ENCODE measurements around the gene NUDT10.
"Not testable (repeated sequence)": the region's sequence is repeated elsewhere in the genome, so short reads cannot be mapped to it uniquely, and the experiment has no call there.

Gene NUDT10

GRCh38 chrX:51332188-51332942 is at the start of gene NUDT10:
TSS of gene NUDT10 (plus strand) at chrX:51332822. CDS start at chrX:51332966, 144 bp downstream.
- H3K27me3 ChIP-seq (ENCODE audit: insufficient read depth, low read depth) = no peaks in the 10 kb centered on the region
- TF ChIP-seq, protein P1, sequence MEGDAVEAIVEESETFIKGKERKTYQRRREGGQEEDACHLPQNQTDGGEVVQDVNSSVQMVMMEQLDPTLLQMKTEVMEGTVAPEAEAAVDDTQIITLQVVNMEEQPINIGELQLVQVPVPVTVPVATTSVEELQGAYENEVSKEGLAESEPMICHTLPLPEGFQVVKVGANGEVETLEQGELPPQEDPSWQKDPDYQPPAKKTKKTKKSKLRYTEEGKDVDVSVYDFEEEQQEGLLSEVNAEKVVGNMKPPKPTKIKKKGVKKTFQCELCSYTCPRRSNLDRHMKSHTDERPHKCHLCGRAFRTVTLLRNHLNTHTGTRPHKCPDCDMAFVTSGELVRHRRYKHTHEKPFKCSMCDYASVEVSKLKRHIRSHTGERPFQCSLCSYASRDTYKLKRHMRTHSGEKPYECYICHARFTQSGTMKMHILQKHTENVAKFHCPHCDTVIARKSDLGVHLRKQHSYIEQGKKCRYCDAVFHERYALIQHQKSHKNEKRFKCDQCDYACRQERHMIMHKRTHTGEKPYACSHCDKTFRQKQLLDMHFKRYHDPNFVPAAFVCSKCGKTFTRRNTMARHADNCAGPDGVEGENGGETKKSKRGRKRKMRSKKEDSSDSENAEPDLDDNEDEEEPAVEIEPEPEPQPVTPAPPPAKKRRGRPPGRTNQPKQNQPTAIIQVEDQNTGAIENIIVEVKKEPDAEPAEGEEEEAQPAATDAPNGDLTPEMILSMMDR (conservative IDR thresholded peaks at IDR 0.05; ENCODE audit: low read depth, low read length) = no peak
- H3K9ac ChIP-seq = peak within 1 kb of the TSS; percentile 7; the same call in 1 of the 2 replicates

DNA sequence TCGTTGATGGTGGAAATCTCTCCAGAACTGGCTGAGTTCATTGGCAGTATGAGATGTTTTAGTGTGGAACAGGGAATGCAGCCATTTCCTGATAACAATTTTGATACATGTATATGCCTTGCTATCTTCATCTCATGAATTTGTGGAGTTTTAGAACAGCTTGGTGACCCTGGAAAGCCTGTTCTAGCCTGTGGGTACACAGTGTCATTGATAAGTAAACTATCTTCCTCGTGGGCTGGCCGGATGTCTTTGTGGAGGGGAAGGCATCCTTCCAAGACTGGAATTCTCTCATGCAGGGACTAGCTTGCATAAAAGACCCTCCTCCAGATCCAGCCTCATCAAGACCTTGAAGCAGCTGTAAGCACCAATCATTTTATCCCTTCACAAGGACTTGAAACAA is 40.2 kb upstream of the NUDT10 start:
- Histone ChIP-seq H3K36me3 (ENCODE audit: insufficient read depth) (no peaks in the 10 kb centered on the region), H3K4me3 (IDR thresholded peaks at IDR 0.05; ENCODE audit: insufficient read depth, low read depth, low read length) (no peak overlapping the region), H3K4me1 (ENCODE audit: low read depth, poor library complexity, severe bottlenecking) (no peaks in the 10 kb centered on the region), H3K79me2 (ENCODE audit: insufficient read depth, low read depth) (no peaks in the 10 kb centered on the region), H4K20me1 (ENCODE audit: insufficient read depth) (no peaks in the 10 kb centered on the region), H3K9ac (no peak overlapping the region), H3K27me3 (ENCODE audit: insufficient read depth, low read depth) (no peaks in the 10 kb centered on the region), H3K4me2 (no peak overlapping the region), H3K27ac (no peak overlapping the region), H2AFZ (ENCODE audit: low read depth) (no peak overlapping the region)
- TF ChIP-seq, protein P1 (conservative IDR thresholded peaks at IDR 0.05; ENCODE audit: low read depth, low read length) = no peak

More at GRCh38 chrX:51332188-51332942, at the start of gene NUDT10:
- Histone ChIP-seq H2AFZ (ENCODE audit: low read depth) (peak within 1 kb of the TSS; percentile 59), H4K20me1 (ENCODE audit: insufficient read depth) (no peaks in the 10 kb centered on the region), H3K4me3 (IDR thresholded peaks at IDR 0.05; ENCODE audit: insufficient read depth, low read depth, low read length) (no peak within 1 kb of the TSS), H3K36me3 (ENCODE audit: insufficient read depth) (no peaks in the 10 kb centered on the region), H3K4me1 (ENCODE audit: low read depth, poor library complexity, severe bottlenecking) (no peaks in the 10 kb centered on the region), H3K4me2 (peak within 1 kb of the TSS; percentile 39; the same call in 1 of the 2 replicates), H3K79me2 (ENCODE audit: insufficient read depth, low read depth) (no peaks in the 10 kb centered on the region), H3K27ac (no peak within 1 kb of the TSS)

DNA sequence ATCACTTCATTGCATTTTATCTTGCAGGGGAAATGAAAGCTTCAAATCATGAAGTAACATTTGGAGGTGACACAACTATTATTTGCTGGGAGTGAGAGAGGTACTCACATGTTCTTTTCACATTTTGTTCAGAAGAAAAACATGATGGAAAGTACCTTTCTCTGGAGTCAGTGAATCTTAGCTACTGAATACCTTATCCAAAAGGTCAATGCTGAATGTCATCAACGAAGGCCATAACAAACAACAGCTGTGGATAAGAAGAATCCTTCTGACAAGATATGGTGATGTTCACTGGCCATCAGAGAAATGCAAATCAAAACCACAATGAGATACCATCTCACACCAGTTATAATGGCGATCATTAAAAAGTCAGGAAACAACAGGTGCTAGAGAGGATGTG is 36.5 kb upstream of the NUDT10 start:
- Histone ChIP-seq H3K4me3 (IDR thresholded peaks at IDR 0.05; ENCODE audit: insufficient read depth, low read depth, low read length) (no peak overlapping the region), H3K27ac (no peak overlapping the region), H4K20me1 (ENCODE audit: insufficient read depth) (no peaks in the 10 kb centered on the region), H2AFZ (ENCODE audit: low read depth) (no peak overlapping the region), H3K4me2 (no peak overlapping the region), H3K9ac (no peak overlapping the region), H3K79me2 (ENCODE audit: insufficient read depth, low read depth) (no peaks in the 10 kb centered on the region), H3K4me1 (ENCODE audit: low read depth, poor library complexity, severe bottlenecking) (no peaks in the 10 kb centered on the region), H3K36me3 (ENCODE audit: insufficient read depth) (no peaks in the 10 kb centered on the region), H3K27me3 (ENCODE audit: insufficient read depth, low read depth) (no peaks in the 10 kb centered on the region)
- TF ChIP-seq, protein P1 (conservative IDR thresholded peaks at IDR 0.05; ENCODE audit: low read depth, low read length) = no peak

DNA sequence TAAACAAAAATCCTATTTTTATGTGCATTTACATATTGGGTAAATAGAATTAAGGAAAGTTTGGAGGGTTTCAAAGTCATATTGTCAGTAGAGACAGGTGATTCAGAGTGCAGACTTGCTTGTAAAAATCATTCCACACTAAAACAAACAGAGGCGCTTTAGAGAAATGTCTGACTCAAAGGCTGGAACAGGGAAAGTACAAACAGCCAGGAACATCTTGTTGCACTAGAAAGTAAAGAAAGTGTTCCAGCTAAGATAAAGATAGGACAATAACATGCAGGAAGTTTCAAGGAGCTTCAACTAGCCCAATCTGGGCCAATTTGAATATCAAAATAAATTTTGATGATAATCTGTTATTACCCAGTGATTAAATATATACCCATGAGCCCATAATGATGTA is 16.4 kb upstream of the NUDT10 start:
- no peaks in the 10 kb centered on the region for H3K27me3 ChIP-seq (ENCODE audit: insufficient read depth, low read depth)
- H3K27ac ChIP-seq = no peak overlapping the region
- H2AFZ ChIP-seq (ENCODE audit: low read depth) = no peak overlapping the region
- no peak overlapping the region for H3K4me2 ChIP-seq
- H4K20me1 ChIP-seq (ENCODE audit: insufficient read depth) = no peaks in the 10 kb centered on the region
- no peaks in the 10 kb centered on the region for H3K4me1 ChIP-seq (ENCODE audit: low read depth, poor library complexity, severe bottlenecking)
- H3K9ac ChIP-seq = no peak overlapping the region
- H3K36me3 ChIP-seq (ENCODE audit: insufficient read depth) = no peaks in the 10 kb centered on the region
- no peak overlapping the region for H3K4me3 ChIP-seq (IDR thresholded peaks at IDR 0.05; ENCODE audit: insufficient read depth, low read depth, low read length)
- TF ChIP-seq, protein P1 (conservative IDR thresholded peaks at IDR 0.05; ENCODE audit: low read depth, low read length) = no peak
- H3K79me2 ChIP-seq (ENCODE audit: insufficient read depth, low read depth) = no peaks in the 10 kb centered on the region

DNA sequence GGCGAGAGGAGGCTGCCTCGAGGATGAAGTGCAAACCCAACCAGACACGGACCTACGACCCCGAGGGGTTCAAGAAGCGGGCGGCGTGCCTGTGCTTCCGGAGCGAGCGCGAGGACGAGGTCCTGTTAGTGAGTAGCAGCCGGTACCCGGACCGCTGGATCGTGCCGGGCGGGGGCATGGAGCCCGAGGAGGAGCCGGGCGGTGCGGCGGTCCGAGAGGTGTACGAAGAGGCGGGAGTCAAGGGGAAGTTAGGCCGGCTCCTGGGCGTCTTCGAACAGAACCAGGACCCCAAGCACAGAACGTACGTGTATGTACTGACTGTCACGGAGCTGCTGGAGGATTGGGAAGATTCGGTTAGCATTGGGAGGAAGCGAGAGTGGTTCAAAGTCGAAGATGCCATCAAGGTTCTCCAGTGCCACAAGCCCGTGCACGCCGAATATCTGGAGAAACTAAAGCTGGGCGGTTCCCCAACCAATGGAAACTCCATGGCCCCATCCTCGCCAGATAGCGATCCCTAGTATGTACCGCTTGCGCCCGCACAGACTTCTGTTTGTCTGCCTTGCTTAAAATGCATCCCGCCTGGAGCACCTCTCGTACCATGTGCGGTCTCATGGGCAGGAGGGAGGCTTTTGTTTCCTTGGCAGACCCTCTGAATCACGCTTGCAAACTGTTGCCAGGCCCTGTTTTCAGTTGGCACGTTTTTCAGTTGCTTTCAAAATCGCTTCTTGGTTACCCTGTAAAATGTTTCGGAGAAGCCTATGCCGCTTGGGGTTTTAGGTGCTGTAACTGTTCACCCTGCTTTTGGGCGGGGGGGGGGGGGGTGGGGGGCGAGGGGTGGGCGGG is 542 bp downstream of the NUDT10 start:
- H3K27me3 ChIP-seq (ENCODE audit: insufficient read depth, low read depth); H3K27ac ChIP-seq; H3K4me3 ChIP-seq (IDR thresholded peaks at IDR 0.05; ENCODE audit: insufficient read depth, low read depth, low read length); H3K36me3 ChIP-seq (ENCODE audit: insufficient read depth); H4K20me1 ChIP-seq (ENCODE audit: insufficient read depth); H3K4me1 ChIP-seq (ENCODE audit: low read depth, poor library complexity, severe bottlenecking); H3K79me2 ChIP-seq (ENCODE audit: insufficient read depth, low read depth): not testable (repeated sequence)
- Histone ChIP-seq H3K4me2 (peak overlapping the region; percentile 39; the same call in 1 of the 2 replicates), H3K9ac (peak overlapping the region; percentile 7; the same call in 1 of the 2 replicates), H2AFZ (ENCODE audit: low read depth) (peak overlapping the region; percentile 59)

All from KMS-11 (cell line).